Ishikawa (cell line): ENCODE measurements around the gene CDH13.

Experiments used
- CEBPB ChIP-seq: IDR thresholded peaks from 2 replicates; pipeline ENCODE4 v1.6.1; 2012
- CREB1 ChIP-seq: IDR thresholded peaks from 2 replicates; pipeline ENCODE4 v1.6.1; 2012; ENCODE audit warnings: low read depth
- EGR1 ChIP-seq: IDR thresholded peaks from 2 replicates; pipeline ENCODE4 v1.6.1; 2012
- EP300 ChIP-seq: IDR thresholded peaks from 2 replicates; pipeline ENCODE4 v1.6.1; 2012; ENCODE audit warnings: borderline replicate concordance
- FOXM1 ChIP-seq: IDR thresholded peaks from 2 replicates; pipeline ENCODE4 v1.6.1; 2012; ENCODE audit warnings: low read depth, borderline replicate concordance
- MAX ChIP-seq: IDR thresholded peaks from 2 replicates; pipeline ENCODE4 v1.6.1; 2012
- NFIC ChIP-seq: IDR thresholded peaks from 2 replicates; pipeline ENCODE4 v1.6.1; 2012
- RAD21 ChIP-seq: IDR thresholded peaks from 2 replicates; pipeline ENCODE4 v1.6.1; 2012; ENCODE audit warnings: low read depth
- REST ChIP-seq: IDR thresholded peaks from 2 replicates; pipeline ENCODE4 v1.6.1; 2012; ENCODE audit warnings: low read depth, mild to moderate bottlenecking
- TAF1 ChIP-seq: IDR thresholded peaks from 2 replicates; pipeline ENCODE4 v1.6.1; 2012; ENCODE audit warnings: low read depth, mild to moderate bottlenecking
- TCF12 ChIP-seq: IDR thresholded peaks from 2 replicates; pipeline ENCODE4 v1.6.1; 2012; ENCODE audit warnings: low read depth
- TEAD4 ChIP-seq: IDR thresholded peaks from 2 replicates; pipeline ENCODE4 v1.6.1; 2012
- USF1 ChIP-seq: IDR thresholded peaks from 2 replicates; pipeline ENCODE4 v1.6.1; 2012
- YY1 ChIP-seq: IDR thresholded peaks from 2 replicates; pipeline ENCODE4 v1.6.1; 2012; ENCODE audit warnings: low read depth
- ZBTB7A ChIP-seq: IDR thresholded peaks from 2 replicates; pipeline ENCODE4 v1.6.1; 2012; ENCODE audit warnings: low read depth

Gene CDH13

GRCh38 chr16:83418565-83418964 lies 791.8 kb downstream of the CDH13 start:
- no peak for TF ChIP-seq TCF12

- no peak for TF ChIP-seq CEBPB
- TF ChIP-seq REST = peak; percentile 87
Observed at GRCh38 chr16:83420206-83420760, 793.5 kb downstream of the CDH13 start.

- TF ChIP-seq ZBTB7A (no peak), TAF1 (no peak), EP300 (no peak), CEBPB (no peak), NFIC (no peak), EGR1 (no peak), MAX (no peak), FOXM1 (no peak)
Observed at GRCh38 chr16:83433201-83433600, 806.4 kb downstream of the CDH13 start.

GRCh38 chr16:83437036-83437435 lies 810.3 kb downstream of the CDH13 start:
- TF ChIP-seq TAF1 (no peak), ZBTB7A (no peak), EGR1 (no peak), REST (no peak), YY1 (no peak), FOXM1 (no peak), TEAD4 (no peak), CREB1 (no peak), EP300 (no peak), NFIC (no peak), MAX (no peak), CEBPB (no peak), TCF12 (no peak), RAD21 (no peak)

- TF ChIP-seq TEAD4 (no peak), REST (no peak), NFIC (no peak), YY1 (no peak), ZBTB7A (no peak), MAX (no peak), EP300 (no peak), CREB1 (no peak), TCF12 (no peak), RAD21 (no peak), CEBPB (no peak), USF1 (no peak), EGR1 (no peak), FOXM1 (no peak), TAF1 (no peak)
Observed at GRCh38 chr16:83438326-83438725, 811.6 kb downstream of the CDH13 start.
